OCI-LY7 (cell line): ENCODE results near the gene FOLR2.

Source experiments
- EZH2phosphoT487 ChIP-seq: fragments of 200-600 bp; sonication (generic); IDR thresholded peaks from 2 replicates; pipeline ENCODE4 v1.6.1; 2018; ENCODE audit warnings: low read depth, borderline replicate concordance, mild to moderate bottlenecking, mixed run types, antibody characterized with exemption, low read length, moderate library complexity, mixed read lengths
- TF ChIP-seq, protein P1 (sequence below): fragments of 200-600 bp; sonication (generic); conservative IDR thresholded peaks from 2 replicates; pipeline ENCODE4 v1.5.1; 2014; ENCODE audit warnings: mild to moderate bottlenecking, antibody characterized with exemption, low read length, moderate library complexity, mixed read lengths

GRCh38 chr11:72232260-72233055 lies 15.9 kb downstream of the FOLR2 start:
- TF ChIP-seq, protein P1, sequence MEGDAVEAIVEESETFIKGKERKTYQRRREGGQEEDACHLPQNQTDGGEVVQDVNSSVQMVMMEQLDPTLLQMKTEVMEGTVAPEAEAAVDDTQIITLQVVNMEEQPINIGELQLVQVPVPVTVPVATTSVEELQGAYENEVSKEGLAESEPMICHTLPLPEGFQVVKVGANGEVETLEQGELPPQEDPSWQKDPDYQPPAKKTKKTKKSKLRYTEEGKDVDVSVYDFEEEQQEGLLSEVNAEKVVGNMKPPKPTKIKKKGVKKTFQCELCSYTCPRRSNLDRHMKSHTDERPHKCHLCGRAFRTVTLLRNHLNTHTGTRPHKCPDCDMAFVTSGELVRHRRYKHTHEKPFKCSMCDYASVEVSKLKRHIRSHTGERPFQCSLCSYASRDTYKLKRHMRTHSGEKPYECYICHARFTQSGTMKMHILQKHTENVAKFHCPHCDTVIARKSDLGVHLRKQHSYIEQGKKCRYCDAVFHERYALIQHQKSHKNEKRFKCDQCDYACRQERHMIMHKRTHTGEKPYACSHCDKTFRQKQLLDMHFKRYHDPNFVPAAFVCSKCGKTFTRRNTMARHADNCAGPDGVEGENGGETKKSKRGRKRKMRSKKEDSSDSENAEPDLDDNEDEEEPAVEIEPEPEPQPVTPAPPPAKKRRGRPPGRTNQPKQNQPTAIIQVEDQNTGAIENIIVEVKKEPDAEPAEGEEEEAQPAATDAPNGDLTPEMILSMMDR: no peak
- TF ChIP-seq EZH2phosphoT487: no peak
